GM03348 (cell line): ENCODE data around the gene ASB13.
"Not testable (repeated sequence)": the region's sequence is repeated elsewhere in the genome, so short reads cannot be mapped to it uniquely, and the experiment has no call there.

Experiments used
- DNase-seq: peaks from one replicate; pipeline ENCODE4 v3.0.0; 2012; ENCODE audit warnings: low spot score

ASB13 gene

DNA sequence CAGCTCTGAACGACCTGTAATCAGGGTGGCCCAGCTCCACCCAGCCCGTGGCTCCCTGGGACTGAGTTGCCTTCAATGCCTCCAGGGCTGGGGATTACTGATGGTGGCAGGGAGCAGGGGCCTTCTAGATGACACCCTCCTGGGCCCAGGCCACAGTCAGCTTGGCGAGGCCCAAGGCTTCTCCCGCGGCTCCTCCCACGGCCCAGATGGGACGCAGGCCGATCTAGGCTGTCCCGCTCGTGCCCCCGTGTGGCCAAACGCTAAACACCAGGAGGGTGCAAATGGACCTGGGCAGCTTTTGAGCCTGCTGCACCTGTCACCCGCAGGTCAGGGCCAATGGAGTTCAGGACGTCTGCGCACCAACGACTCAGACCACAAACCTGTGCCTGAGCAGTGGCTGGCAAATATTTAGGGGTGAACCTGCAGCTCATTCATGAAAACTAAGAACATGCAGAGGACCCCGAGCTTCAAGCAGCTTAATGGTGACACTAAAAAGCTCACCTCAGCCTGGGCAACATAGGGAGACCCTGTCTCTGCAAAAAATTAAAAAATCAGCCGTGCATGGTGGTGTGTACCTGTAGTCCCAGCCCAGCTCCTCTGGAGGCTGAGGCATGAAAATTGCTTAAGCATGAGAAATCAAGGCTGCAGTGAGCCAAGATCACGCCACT lies 43.2 kb downstream of the ASB13 start:
- peak; percentile 94 for DNase-seq

DNA sequence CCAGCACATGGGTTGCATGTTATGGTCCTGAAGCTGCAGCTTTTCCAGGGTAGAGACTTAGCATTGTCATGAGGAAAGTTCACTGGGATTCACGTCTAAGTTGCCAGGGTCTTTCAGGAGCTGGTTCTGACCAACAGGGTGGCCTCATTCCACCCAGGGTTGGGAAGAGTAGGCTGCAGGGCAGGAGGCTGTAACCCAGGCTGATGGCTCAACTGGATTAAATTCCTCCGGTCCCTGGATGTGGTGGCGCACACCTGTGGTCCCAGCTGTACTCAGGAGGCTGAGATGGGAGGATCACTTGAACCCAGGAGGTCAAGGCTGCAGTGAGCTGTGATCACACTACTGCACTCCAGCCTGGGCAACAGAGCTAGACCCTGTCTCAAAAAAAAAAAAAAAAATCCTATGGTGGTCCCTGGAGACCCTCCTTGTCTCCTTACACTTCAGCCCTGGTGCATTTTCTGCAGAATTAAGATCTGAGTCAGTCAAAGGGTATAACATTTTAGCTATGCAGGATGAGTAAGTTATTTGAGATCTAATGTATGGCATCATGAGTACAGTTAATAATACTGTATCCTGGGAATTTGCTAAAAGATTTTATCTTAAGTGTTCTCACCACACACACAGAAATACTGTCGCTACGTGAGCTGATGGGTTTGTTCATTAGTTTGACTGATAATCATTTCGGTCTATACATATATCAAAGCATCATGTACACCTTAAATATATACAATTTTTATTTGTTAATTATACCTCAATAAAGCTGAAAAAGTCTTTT lies 44.0 kb downstream of the ASB13 start:
- no peak for DNase-seq

DNA sequence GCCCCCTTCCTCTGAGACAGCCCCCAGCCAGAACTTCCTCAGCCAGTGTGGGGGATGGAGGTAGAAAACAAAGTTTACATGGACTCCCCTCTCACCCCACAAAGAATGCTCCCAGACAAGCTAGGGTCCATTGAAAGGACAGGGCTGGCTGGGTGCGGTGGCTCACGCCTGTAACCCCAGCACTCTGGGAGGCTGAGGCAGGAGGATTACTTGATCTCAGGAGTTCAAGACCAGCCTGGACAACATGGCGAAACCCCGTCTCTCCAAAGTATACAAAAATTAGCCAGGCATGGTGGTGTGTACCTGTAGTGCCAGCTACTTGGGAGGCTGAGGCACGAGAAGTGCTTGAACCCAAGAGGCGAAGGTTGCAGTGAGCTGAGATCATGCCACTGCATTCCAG lies 45.0 kb downstream of the ASB13 start:
- DNase-seq = not testable (repeated sequence)

DNA sequence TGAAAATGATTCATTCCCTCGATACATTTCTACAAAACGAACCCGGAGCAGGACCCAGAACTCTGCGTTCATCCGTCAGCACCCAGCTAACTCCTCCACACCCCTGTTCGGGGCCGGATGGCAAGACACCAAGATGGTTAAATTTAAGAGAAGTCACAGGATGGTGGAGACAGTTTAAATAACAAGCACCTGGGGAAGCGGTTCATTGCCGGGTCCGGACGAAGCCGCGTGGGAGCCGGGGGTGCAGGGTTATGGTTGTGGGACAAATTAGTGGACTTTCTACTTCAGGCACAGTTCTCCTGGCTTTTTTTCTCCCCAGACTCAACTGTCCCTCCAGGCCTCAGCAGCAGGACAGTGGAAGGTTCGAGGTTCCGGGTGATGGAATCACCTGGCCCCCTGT lies 45.4 kb downstream of the ASB13 start:
- DNase-seq = no peak

DNA sequence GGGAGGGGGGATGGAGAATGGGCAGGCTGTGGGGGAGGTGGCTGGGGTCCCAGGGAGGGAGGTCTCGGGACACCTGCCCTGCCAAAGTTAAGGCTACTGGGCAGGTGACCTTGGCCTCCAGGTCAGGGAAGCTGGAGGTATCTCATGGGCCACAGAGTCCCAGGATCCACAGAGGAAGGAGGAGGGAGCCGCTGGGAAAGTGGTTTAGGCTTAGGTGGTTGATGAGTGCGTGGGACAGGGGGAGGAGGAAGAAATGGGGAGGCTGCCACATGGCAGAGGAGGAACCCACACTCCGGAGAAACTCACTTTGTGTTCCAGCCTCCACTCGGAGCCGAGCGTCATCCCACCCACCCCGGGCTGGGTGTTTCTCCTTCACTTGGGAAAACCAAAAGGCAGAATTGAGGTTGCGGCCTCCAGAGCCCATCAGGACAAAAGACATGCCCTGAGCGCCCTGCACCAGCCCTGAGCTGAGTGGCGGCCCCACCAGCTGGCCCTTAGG lies 46.1 kb downstream of the ASB13 start:
- DNase-seq = no peak

DNA sequence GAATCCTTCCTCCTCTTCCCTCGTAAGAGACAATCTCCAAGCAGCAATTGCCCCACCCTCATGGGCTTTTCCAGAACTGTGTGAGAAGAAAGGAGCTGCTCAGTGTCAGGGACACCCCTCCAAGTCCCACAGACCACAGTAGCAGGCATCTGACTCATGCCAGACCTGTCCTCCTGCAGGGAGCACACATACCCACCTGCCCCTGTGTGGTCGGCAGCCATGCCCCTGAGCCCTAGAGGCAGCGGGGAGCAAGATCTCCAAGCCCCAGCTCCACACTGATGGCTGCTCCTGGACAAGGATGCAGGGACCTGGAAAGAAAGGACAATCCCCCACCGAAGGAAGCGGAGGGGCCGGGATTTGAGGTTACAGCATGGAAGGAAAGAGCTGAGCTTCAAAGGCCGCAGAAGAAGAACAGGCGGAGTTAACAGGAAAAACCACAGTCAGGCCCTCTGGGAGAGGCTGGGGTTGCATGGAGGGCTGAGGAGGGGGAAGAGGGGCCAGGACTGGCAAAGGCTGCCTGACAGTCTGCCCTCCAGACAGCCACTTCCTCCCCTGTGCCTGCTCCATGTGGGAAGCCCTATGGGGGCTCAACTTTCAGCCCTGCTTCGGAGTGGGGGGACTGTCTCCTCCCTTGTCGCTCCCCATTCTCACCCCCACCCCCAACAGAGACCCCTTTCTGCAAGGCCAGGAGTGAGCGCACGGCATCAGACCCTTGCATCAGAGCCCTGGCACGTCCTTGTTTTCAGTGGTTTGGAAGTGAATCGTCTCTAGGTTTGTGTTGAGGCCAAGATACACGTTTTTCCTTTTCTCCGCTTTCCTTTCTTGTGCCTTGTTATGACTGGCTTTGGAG lies 46.8 kb downstream of the ASB13 start:
- DNase-seq = peak; percentile 31

DNA sequence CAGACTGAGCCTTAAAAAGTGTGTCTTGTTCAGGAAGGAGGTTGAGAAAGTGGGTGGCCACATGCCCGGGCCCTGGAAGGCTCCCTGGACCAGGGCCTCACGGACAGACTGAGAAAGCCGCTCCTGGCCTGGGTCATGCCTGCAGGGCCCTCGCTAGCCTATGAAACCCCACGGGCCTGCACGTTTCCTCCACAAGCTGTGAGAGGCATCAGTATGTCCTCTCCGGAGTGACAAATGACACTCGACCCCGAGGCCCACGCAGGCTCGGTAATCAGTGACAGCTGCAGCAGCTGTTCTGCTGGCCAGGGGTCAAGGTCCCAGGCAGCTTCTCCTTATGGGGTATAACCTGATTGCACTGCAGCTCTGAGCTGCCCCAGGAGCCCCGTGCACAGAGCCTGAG lies 47.6 kb downstream of the ASB13 start:
- DNase-seq = peak; percentile 65

DNA sequence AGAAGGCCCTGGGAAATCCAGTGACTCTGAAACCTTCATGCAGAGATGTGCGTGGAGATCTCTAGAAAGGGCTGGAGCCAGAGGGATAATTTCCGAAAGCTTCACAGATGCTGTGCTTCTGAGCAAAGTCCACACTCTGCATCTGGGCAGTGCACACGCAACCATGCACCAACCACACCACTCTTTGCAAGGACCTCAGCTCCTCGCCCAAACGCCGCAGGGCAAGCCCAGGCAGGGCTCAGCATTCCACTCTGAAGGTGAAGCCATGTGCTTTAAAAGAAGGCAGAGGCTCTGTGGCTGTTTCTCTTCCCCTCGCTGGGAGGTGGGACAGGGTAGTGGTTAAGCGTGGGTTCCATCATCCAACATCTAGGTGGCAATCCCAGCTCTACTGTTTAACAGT lies 48.4 kb downstream of the ASB13 start:
- DNase-seq = no peak

DNA sequence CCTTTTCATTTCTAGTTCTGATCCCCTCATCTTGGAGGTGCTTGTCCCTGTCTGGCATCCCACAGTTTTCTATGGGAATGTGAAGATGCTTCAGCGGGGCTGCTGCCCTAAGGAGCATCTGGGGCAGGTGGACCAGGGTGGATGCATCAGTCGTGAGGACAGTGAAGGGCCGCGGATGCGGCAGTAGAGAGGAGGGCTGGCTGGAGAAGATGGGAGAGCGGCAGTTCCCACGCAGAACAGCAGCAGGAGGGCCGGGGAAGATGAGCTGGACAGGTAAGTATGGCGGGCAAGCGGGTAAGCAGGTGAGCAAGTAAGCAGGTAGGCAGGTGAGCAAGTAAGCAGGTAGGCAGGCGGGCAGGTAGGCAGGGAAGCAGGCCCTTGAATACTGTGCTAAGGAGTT lies 48.9 kb downstream of the ASB13 start:
- no peak for DNase-seq

DNA sequence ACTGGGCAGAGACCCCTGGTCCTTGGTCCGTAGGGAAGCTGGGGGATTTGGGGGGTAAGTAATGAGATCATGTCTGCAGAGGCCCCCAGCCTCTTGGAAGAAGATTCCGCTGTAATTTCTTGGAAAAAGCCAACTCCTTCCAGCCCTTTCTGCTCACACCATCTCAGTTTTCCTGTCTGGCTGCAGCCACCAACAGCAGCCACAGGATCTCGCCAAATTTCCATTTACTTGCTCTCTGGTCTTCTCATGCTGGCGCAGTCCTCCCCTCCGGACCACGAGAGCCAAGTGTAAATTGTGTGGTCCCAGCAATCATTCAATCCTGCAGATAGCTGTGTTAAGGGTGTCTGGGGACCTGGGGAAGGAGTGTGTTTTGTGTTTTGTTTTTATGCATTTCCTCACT lies 49.6 kb downstream of the ASB13 start:
- DNase-seq = no peak

DNA sequence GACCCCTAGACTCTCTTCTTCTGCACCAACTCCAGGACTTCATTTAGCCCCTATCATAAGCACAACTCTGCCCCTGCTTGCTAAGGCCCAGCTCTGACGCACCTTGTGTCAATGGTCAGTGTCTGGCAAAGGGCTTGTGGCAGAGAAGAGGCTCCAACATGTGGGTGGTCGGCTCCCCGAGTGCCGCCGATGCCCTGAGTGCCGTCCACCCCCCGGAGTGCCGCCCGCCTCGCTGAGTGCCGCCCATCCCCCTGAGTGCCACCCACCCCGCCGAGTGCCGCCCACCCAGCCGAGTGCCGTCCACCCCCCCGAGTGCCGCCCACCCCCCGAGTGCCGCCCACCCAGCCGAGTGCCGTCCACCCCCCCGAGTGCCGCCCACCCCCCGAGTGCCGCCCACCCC lies 50.3 kb downstream of the ASB13 start:
- DNase-seq = no peak

DNA sequence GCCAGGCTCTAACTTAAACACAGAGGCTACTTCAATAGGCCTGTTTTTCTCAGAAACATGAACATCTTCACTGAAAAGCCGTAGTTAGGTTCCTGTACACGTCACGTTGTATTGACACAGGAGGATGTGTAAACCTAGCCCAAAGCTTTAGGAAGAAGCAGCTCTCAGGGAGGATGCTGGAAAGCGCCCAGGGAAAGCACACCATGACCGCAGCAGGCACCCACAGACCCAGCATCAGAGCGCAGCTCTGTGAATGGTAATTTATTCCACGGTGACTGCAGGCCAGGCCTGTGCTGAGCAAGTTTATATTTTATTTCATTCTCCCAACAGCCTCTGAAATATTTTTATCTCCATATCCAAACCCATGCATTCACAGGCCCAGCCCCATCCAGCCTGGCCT lies 51.1 kb downstream of the ASB13 start:
- no peak for DNase-seq

DNA sequence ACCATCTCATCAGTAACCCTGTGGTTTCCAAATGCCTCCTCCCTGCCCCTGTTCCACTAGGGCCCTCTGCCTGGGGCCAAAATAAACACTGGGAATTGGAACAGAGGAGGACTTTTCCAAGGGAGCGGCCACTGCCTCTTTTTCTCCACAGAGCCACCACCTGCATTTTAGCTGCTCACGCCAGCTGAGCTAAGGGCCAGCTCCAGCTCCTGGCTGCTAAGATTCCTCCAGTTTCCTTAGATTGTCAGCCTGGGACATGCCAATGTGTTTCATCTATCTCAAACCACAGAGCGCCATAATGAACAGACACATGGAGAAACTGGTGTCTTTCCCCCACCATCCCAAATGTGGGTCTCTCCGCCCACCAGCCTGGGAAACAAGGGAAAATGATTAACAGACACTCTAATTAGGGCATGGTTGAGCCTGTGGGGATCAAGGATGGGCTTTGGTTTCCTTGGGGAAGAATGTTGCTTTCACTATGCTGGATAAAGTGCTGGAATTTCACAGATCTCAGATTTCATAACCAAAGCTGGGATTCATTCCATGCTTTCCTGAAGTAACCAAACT lies 52.2 kb downstream of the ASB13 start:
- peak; percentile 72 for DNase-seq

DNA sequence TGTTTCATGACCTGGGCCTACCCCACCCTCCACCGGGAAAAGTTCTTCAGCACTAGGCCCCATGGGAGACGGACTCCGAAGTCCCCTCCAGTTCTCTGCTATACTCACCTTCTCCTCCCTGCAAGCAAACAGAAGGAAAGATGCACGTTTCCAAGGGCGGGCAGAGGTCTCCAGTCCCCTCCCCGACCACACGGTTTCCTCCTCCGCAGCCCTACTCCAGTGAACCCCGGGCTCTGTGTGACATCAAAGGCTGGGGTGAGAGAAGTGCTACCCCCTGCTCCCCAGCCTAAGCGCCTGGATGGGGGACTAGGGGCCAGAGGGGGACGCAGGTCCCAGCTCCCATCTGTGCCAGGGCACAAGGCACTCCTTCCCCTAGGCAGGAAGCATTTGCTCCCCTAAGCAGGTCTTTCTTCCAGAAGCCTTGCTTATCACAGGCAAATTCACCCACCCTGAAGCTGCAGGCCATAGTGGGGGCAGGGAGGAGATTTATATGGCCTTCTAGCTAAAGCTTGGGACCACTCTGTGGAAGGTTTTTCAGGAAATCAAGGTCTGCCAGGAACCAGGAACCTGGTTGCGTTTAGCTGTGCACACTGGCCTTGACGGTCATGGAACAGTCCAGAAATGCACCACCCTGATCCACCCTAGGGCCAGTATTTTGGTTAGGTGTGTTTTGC lies 52.8 kb downstream of the ASB13 start:
- no peak for DNase-seq

DNA sequence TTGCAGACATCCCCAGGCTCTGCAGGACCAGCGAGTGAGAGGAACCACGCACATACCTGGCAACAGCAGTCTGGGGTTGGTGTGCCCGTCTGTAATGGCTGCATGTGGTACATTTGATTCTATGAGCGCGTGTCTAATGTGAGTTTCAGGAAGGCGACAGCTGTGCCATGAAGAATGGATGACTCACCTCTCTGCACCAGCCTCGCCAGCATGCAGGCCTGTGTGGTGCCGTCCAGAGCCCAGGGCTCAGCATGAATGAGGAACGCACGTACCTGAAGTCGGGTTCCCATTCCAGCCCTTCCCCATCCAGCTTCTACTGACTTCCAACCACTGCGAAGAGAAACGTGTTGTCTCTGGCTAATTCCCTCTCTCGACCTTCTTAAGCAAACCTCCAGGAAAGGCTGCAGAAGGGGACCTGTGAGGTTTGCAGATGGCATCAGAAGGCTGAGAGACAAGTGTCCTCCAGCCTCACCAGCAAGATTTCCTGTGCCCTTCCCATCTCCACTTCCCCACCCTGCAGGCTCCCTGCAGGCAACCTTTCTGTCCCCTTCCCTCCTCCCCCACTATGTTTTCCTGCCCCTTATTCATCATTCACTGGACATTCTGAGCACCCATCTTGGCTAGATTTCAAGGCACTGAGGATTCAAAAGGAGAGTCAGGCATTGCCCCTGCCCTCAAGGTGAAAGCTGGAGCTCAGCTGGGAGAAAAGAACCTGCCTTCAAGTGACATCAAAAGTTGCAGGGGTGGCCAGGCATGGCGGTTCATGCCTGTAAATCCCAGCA lies 54.3 kb downstream of the ASB13 start:
- DNase-seq = no peak

DNA sequence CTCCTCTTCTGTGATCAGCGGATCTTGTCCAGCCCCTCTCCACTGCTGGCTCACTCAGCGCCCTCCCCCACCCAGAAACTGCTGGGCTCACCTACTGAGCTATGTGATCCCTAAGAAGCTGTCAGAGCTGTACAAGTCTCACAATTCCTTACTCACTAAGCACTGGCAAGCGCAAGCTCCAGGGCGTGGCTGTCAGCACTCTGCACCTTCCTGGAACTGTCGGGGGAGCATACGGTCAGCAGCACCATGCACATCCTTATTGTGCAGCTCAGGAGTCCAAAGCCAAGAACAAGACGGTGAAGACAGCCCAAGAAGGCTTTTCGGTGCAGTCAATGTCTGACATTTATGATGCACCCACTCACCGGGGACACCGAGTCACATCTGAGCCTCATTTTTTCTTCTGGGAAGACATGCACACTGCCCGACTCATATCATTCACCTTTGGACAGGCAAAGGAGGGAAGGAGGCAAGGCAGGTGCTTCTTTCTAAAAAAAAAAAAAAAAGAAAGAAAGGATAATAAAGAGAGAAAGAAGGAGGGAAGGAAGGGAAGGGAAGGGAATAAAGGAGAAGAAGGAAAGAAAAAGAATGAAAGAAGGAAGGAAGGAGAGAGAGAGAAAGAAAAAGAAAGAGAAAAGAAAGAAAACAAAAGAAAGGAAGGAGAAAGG lies 56.3 kb downstream of the ASB13 start:
- DNase-seq = no peak

DNA sequence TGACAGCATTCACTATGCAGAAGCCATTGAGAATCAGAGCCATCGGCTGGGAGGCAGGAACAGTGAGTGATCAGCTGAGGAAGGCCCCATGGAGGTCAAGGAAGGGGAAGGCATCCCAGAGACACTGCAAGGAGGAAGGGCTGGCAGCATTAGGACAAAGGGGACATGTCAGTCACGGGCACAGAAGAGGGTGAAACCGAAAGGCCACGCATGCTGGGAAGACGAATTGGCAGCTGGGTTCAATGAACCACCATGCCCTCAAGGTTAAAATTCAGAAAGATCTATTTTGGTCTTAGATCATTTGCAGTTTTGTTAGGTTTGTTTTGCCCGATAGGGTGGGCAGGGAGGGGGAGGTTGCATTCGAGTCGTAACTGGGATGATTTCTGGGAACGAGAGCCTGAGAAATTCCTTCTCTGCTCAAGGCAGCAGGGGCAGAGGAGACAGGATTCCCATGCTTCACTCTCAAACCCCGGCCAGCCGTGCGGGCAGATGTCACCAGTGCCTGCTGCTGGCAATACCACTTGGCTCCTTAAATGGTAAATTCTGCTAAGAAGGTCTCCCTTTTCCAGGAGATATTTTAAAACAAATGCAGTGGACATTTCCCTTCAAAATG lies 57.7 kb downstream of the ASB13 start:
- DNase-seq = no peak

DNA sequence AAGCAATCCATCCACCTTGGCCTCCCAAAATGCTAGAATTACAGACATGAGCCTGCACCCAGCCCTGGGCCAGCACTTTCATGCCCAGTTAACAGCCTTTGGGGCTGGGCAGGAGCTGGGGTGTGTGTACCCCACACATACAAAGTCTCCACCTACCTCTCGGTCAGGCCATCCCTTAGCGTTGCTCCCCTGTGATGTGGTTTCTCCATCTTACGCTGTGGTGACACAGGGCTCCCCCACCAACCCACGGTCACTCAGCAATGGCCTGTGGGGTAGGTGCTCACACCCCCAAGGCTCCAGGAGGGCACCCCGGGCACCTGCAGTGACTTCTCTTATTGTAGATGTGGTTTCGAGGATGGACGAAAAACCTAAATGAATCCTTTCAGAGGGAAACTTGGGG lies 58.8 kb downstream of the ASB13 start:
- DNase-seq = no peak

DNA sequence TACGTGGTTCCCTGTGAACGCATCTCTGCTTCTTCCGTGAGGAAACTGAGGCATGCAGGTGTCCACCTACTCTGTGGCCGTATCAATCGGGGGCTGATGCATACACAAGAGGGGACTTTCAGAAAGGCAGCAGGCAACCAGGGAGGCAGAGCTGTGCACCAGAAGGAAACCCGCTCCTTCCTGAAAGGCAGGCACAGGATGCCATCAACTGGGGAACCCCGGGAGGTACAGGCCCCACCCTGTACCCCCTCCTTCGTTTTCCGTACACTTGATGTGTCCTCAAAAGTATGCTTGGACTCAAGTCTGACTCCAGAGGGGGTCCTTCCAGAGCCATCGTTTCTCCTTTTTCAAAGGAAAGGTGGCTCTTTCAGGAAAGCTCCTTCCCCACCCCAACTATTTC lies 59.5 kb downstream of the ASB13 start:
- DNase-seq = no peak

DNA sequence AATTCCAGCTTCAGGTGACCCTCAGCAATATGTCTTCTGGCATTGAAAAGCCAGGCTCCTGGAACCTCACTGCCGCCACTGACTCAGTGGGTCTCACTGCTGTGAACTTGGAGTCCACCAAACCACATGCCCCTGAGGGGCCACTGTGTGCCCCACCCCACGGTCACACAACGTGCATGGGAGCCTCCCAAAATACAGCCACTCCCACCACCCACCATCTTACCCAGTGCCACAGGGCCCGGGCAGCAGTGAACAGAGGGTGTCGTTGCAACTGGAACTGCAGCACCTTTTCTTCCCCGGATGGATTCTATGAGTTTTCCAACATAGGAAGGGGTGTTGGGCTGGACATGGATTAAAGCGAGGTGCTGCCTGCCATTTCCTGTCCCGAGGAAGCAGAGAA lies 60.1 kb downstream of the ASB13 start:
- no peak for DNase-seq
